SK-N-MC (cell line): ENCODE data around the gene CBFA2T2.

ENCODE experiments used
- EZH2 ChIP-seq: fragments of 200-600 bp; sonication (generic); IDR thresholded peaks from one replicate; pipeline ENCODE4 v1.6.1; 2017; ENCODE audit warnings: antibody characterized with exemption
- POLR2AphosphoS5 ChIP-seq: IDR thresholded peaks from 2 replicates; pipeline ENCODE4 v1.6.1; 2012; ENCODE audit warnings: mild to moderate bottlenecking, low read depth, low read length, borderline replicate concordance

DNA sequence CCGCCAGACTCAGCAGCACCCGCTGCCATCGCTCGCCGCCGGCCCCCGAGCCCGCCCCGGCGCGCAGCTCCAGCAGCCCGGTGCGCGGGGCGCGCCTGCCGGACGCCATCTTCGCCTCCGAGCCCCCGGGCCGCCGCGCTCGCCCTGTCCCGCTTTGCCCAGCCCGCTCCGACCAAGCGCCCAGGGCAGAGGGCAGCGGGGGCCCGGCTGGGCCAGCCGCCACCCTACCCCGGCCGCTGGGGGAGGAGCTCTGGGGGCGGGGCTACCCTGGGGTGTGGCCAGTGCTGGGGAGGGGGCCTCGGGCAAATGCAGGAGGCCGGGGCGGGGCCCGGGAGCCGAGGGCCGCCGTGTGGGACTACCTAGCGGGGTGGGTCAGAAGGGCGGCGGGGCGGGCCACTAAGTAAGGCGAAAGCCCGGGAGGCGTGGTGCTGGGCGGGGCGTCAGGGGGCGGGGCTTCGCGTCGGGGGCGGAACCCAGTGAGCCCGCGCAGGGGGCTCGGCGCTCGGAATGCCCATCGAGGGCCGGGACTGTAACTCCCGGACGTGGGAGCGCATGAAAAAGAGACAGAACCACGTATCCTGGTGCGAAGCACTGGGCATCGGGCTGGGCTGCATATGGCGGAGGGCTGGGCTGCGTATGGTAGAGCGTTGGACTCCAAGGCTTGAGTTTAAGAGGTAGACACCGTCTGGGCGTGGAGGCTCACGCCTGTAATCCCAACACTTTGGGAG, 46.2 kb upstream of the CBFA2T2 start, which contains the start of gene SNTA1:
- TF ChIP-seq EZH2 (no peak), POLR2AphosphoS5 (no peak)
